GM21825 (cell line): ENCODE measurements around the gene WDR7.

ENCODE experiments used
- ATAC-seq: cut with Tn5 transposase; IDR thresholded peaks from one replicate; pipeline ENCODE4 v1.9.1; 2021; ENCODE audit warnings: mild to moderate bottlenecking, moderate library complexity; ENCODE audit not compliant: unreplicated experiment

The WDR7 gene

DNA sequence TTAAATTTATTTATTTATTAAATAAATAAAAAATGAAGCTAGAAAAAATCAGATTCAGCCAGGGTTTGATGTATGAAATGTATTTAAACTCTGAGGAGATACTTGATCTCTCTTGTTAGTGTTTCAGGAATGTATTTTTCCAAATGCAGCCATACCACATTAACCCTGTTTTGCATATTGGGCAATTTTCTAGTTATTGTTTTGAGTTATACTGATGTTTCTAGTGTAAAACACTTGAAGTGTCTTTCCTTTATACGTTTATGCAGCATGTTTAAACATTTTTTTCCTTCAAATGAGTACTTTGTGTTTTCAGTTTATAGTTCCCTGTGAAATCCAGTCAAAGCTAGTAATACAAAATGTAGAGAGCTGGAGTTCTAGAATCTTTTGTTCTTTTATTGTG is 69.9 kb downstream of the WDR7 start:
- ATAC-seq, result no peak

DNA sequence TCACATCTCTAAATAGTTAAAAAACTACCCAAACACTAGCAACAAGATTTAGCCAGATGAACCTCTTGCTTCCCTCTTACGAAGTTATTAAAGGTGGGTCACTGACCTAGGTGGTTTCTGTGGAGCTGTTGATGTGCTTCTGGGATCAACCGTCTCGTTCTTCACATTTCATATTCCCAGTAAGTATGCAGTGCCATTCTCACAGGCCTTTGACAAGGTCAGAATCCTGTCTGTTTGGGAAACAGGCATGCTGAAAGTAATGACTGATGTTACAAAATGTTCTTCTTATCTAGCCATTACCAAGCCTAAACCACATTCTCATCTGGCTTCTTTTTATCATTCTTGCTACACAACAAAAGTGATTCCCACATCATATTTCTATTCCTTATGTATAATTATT is 70.3 kb downstream of the WDR7 start:
- ATAC-seq, result no peak

DNA sequence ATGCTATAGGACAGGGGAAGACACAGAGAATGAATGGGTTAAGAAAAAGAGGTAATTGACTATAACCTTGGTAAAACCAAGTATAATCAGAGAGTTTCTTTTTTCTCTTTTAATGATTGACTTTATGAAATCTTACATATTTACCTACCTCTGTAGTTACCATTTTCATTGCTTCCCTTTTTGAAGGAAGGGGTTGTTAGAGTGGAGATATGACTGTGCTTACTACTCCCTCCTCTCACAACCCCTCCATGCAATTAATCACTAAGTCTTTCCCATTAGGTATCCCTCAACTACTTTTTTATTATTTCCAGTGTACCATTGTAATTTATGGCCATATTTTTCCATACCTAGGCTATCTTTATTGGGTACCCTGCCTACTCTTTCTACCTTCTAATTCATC is 71.4 kb downstream of the WDR7 start:
- ATAC-seq, result no peak

GRCh38 chr18:56723068-56723467 is 71.9 kb downstream of the WDR7 start:
- ATAC-seq, result no peak

- no peak for ATAC-seq
These were observed 72.5 kb downstream of the WDR7 start for GRCh38 chr18:56723706-56724105.

- ATAC-seq, result no peak
These were observed 75.7 kb downstream of the WDR7 start for GRCh38 chr18:56726906-56727305.

- ATAC-seq, result no peak
These were observed 76.2 kb downstream of the WDR7 start for GRCh38 chr18:56727399-56727798.

GRCh38 chr18:56728741-56729140 is 77.6 kb downstream of the WDR7 start:
- no peak for ATAC-seq

GRCh38 chr18:56738184-56738583 is 87.0 kb downstream of the WDR7 start:
- ATAC-seq, result no peak

- ATAC-seq, result no peak
These were observed 88.6 kb downstream of the WDR7 start for GRCh38 chr18:56739731-56740130.

DNA sequence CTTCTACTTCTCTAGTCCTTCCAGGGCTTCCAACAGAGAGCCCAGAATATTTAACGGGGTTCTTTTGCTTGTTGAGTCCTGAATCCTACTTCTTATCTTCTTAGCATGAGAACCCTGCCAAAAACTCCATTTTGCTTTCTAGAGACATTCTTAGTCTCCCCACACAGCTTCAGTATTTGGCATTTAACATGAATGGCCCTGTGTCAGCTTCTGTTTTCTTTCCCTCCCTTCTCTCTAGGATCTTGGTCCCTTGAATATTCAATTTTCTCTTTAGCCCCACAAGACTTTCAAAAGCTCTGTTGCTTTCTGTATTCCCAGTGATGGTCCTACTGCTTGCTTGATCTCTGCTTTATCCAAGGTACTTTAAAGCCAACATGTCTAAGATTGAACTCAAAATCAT is 89.5 kb downstream of the WDR7 start:
- no peak for ATAC-seq

GRCh38 chr18:56741685-56742084 is 90.5 kb downstream of the WDR7 start:
- no peak for ATAC-seq

DNA sequence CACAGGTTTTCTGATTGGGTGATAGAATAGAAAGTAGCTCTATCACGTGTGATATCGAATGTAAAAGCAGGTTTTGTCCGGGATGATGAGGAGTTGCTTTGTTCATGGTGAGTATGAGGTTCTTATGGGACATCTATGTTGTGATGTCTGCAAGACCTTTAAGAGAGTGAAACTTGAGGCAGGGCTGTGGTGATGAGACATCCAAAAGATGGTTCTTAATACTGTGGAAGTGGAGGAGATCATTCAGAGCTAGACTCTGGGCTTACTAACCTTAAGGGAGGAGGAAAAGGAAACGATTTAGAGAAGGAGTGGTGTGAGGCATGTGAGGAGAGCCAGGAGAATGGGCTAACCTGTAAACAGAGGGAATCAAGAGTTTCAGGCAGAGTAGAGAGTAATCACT is 92.0 kb downstream of the WDR7 start:
- ATAC-seq, result no peak

GRCh38 chr18:56747032-56747658 is 96.0 kb downstream of the WDR7 start:
- ATAC-seq, result no peak

DNA sequence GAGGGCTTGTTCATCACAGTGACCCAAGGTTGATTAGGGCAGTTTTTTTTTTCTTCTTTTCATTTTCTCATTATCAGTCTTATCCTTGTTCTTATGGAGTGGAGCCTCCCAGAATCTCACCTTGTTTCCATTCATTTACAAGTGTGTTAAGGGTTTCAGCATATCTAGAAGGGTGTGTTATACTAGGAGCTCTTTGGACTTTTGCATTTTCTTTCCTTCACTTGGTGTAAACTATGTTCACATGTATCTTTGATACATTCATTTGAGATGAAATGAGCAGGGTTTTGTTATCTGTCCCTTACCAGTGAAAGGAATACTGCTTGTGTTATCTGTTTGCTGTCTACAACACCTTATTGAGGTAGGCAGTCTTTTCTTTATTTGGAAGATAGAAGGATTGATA is 96.7 kb downstream of the WDR7 start:
- ATAC-seq, result no peak

DNA sequence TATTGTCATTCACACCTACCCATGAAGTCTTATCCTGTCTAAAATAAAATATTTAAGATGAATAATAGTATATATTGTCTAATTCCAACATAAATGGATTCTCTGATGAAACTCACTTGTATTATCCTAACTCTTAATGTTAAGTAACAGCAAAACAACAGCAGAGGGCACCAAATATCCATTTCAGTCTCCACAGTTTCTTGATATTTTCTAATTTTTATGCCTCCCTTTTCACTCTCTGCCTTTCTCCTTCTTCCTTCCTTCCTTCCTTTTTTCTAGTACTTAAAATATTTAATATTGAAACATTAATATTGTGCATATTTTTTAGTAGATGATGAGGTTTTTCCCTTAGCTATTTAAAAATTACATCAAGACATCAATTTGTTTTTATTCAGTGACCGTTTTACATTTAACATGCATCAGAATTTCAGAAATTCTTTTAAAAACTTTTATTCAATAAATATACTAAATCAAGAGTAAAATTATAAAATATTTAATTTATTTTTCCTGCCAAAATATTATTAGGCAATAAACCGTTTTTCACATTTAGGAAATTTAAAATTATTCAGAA is 97.6 kb downstream of the WDR7 start:
- ATAC-seq, result no peak

GRCh38 chr18:56756966-56757365 is 105.8 kb downstream of the WDR7 start:
- ATAC-seq, result no peak

- ATAC-seq, result no peak
These were observed 118.9 kb downstream of the WDR7 start for GRCh38 chr18:56770097-56770496.

GRCh38 chr18:56770873-56771272 is 119.7 kb downstream of the WDR7 start:
- no peak for ATAC-seq

DNA sequence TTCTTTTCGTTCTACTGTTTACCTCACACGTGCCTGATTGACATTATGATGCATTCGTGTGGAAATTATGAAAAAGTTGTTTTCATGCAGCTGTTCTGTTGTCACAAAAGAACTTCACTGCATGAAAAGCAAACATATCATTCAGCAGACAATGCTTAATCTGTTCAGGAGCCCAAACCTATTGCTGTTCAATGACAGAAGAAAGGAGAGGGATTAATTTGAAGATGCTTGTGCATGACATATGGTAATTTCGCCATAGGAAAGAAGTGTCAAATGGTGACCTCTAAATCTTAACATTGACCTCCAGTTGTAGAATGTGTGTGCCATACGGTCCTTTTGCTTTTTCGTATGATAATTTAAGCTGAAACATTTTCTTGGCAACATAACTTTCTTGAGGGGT is 124.5 kb downstream of the WDR7 start:
- no peak for ATAC-seq

- no peak for ATAC-seq
These were observed 136.2 kb downstream of the WDR7 start for GRCh38 chr18:56787390-56787789.

DNA sequence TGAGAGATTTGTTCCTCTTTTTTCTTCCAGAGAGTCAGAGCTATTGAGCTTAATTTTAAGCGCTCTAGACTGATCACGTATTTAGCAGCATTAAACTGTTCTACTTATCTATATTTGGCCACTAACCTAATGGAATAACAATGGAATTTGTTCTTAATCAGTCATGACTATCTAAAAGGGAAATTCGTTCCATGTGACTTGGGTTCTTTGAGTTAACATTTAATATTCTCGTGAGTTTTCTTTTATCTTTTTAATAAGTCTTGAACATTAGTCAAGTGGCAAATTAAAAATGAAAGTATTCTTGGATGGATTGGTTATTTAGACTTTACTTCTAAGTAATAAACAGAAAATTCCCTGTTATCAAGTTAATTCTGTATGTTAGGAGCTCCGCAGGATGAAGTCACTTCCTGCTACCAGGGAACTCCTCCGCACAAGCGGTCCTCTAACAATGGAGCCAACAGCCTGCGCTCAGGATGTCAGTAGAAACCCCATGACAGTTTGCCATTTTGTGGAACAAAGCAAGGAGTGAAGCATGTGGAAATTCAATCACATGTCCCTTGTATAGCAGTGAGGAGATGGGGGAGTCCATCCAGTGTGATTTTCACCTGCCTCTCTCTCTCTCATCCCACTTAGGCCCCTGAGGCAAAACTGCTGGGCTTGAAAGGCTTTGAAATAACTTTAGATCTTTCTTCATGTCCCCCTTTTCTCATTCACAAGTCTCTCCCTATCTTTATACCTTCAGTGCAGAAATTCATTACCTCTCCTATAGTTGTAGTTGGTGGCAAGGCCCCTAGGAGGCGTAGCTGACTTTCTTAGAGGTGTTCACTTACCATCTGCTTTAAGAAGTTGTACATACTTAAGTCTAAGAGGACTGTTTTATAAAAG is 138.1 kb downstream of the WDR7 start:
- no peak for ATAC-seq
